ENCODE data around the gene PRR20G.

The PRR20G gene

DNA sequence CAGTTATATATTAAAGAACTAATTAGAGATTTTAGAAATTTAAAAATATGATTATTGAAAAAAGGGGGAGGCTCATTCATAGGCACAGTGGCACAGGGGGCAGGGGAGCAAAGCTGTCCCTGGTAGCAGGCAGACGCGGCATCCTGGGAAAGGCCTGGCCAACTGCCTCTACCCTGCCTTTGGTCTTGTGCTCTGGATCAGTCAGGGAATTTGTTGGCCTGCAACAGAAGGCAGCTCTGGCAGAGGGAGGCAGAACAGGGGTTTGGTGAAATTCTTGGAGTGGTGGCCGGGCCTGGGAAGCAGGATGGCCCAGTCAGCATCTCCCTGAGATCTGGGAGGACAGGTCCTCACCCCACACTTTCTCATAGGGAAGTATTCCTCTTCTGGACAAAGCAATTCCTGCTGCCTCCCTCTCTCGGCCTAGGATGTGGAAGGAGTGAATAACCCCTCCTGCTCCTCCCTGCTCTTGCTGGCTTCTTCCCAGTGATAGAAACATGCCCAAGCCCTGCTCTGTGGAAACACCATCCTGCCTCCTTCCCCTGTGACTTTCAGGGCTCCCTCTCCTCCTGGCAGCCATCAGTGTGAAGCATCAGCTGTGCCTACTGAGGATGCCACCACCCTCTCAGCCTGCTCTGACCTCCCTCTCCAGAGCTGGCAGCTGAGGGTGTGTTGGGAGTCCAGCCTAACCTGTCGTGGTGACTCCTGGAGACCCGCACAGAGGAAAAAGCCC, 26.9 kb downstream of the PRR20G start:
- no peaks in the 10 kb centered on the region for H3K4me1 ChIP-seq (ENCODE audit: insufficient read depth, low read length)
- H3K4me2 ChIP-seq (ENCODE audit: insufficient read depth, low read length), result no peak overlapping the region

GRCh38 chr3:127260416-127260815, 27.4 kb downstream of the PRR20G start:
- Histone ChIP-seq H3K4me3 (ENCODE audit: low read depth in 1 of 2, low read length in 2 of 2) (no peak overlapping the region), H3K4me1 (ENCODE audit: insufficient read depth, low read length) (no peaks in the 10 kb centered on the region), H3K9me3 (ENCODE audit: insufficient read depth, low read length, severe bottlenecking) (peaks cover 6% of the 10 kb centered on the region), H3K4me2 (ENCODE audit: insufficient read depth, low read length) (no peak overlapping the region), H2AFZ (ENCODE audit: low read depth, low read length) (no peak overlapping the region), H4K20me1 (ENCODE audit: insufficient read depth, low read length) (no peaks in the 10 kb centered on the region), H3K36me3 (ENCODE audit: insufficient read depth, low read length) (no peaks in the 10 kb centered on the region), H3K79me2 (ENCODE audit: insufficient read depth, low read length) (no peaks in the 10 kb centered on the region), H3K27me3 (ENCODE audit: insufficient read depth, low read length, poor library complexity) (no peaks in the 10 kb centered on the region), H3K9ac (ENCODE audit: low read depth, low read length) (no peak overlapping the region), H3K27ac (ENCODE audit: low read length) (no peak overlapping the region)
- ATAC-seq (ENCODE audit: insufficient read depth, low read depth) (no peak), DNase-seq (no peak)
- TF ChIP-seq, protein P1, sequence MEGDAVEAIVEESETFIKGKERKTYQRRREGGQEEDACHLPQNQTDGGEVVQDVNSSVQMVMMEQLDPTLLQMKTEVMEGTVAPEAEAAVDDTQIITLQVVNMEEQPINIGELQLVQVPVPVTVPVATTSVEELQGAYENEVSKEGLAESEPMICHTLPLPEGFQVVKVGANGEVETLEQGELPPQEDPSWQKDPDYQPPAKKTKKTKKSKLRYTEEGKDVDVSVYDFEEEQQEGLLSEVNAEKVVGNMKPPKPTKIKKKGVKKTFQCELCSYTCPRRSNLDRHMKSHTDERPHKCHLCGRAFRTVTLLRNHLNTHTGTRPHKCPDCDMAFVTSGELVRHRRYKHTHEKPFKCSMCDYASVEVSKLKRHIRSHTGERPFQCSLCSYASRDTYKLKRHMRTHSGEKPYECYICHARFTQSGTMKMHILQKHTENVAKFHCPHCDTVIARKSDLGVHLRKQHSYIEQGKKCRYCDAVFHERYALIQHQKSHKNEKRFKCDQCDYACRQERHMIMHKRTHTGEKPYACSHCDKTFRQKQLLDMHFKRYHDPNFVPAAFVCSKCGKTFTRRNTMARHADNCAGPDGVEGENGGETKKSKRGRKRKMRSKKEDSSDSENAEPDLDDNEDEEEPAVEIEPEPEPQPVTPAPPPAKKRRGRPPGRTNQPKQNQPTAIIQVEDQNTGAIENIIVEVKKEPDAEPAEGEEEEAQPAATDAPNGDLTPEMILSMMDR (IDR thresholded peaks at IDR 0.05; ENCODE audit: borderline replicate concordance, extremely low read depth, low read length, poor library complexity, severe bottlenecking), result no peak
- TF ChIP-seq EZH2 (IDR thresholded peaks at IDR 0.05; ENCODE audit: borderline replicate concordance, low read depth, low read length, severe bottlenecking), result no peak

More for the DNA sequence above, 26.9 kb downstream of the PRR20G start:
- no peak for TF ChIP-seq EZH2 (IDR thresholded peaks at IDR 0.05; ENCODE audit: borderline replicate concordance, low read depth, low read length, severe bottlenecking)
- TF ChIP-seq, protein P1 (IDR thresholded peaks at IDR 0.05; ENCODE audit: borderline replicate concordance, extremely low read depth, low read length, poor library complexity, severe bottlenecking), result no peak
- no peak overlapping the region for H3K27ac ChIP-seq (ENCODE audit: low read length)
- H3K27me3 ChIP-seq (ENCODE audit: insufficient read depth, low read length, poor library complexity), result no peaks in the 10 kb centered on the region
- ATAC-seq (ENCODE audit: insufficient read depth, low read depth), result no peak
- no peaks in the 10 kb centered on the region for H3K36me3 ChIP-seq (ENCODE audit: insufficient read depth, low read length)
- DNase-seq, result no peak
- no peaks in the 10 kb centered on the region for H4K20me1 ChIP-seq (ENCODE audit: insufficient read depth, low read length)
- H3K79me2 ChIP-seq (ENCODE audit: insufficient read depth, low read length), result no peaks in the 10 kb centered on the region
- H3K9me3 ChIP-seq (ENCODE audit: insufficient read depth, low read length, severe bottlenecking), result peaks cover 6% of the 10 kb centered on the region
- no peak overlapping the region for H3K4me3 ChIP-seq (ENCODE audit: low read depth in 1 of 2, low read length in 2 of 2)
- no peak overlapping the region for H2AFZ ChIP-seq (ENCODE audit: low read depth, low read length)
- no peak overlapping the region for H3K9ac ChIP-seq (ENCODE audit: low read depth, low read length)

- no peak overlapping the region for H3K4me3 ChIP-seq (ENCODE audit: low read depth in 1 of 2, low read length in 2 of 2)
- H3K9ac ChIP-seq (ENCODE audit: low read depth, low read length), result no peak overlapping the region
- H3K4me1 ChIP-seq (ENCODE audit: insufficient read depth, low read length), result no peaks in the 10 kb centered on the region
- no peak overlapping the region for H3K27ac ChIP-seq (ENCODE audit: low read length)
- TF ChIP-seq EZH2 (IDR thresholded peaks at IDR 0.05; ENCODE audit: borderline replicate concordance, low read depth, low read length, severe bottlenecking), result no peak
- TF ChIP-seq, protein P1 (IDR thresholded peaks at IDR 0.05; ENCODE audit: borderline replicate concordance, extremely low read depth, low read length, poor library complexity, severe bottlenecking), result no peak
- no peaks in the 10 kb centered on the region for H3K36me3 ChIP-seq (ENCODE audit: insufficient read depth, low read length)
- ATAC-seq (ENCODE audit: insufficient read depth, low read depth), result no peak
- H3K4me2 ChIP-seq (ENCODE audit: insufficient read depth, low read length), result no peak overlapping the region
- no peaks in the 10 kb centered on the region for H3K27me3 ChIP-seq (ENCODE audit: insufficient read depth, low read length, poor library complexity)
- H4K20me1 ChIP-seq (ENCODE audit: insufficient read depth, low read length), result no peaks in the 10 kb centered on the region
- H2AFZ ChIP-seq (ENCODE audit: low read depth, low read length), result no peak overlapping the region
- H3K79me2 ChIP-seq (ENCODE audit: insufficient read depth, low read length), result no peaks in the 10 kb centered on the region
- DNase-seq, result no peak
- peaks cover under 1% of the 10 kb centered on the region for H3K9me3 ChIP-seq (ENCODE audit: insufficient read depth, low read length, severe bottlenecking)
Measured at GRCh38 chr3:127259882-127260281, 28.0 kb downstream of the PRR20G start.
